Stimulated activated CD4-positive, alpha-beta T cell treated with anti-CD3 and anti-CD28 coated beads, Interleukin-1b, Interleukin-23, amount 100 ng/mL, for 24 hours (primary cell): Measurements from ENCODE around the gene ZBTB8A.

ENCODE experiments used
- DNase-seq, 4 experiments: peaks; one replicate each; pipeline ENCODE4 v3.0.0-alpha.2; 2020; ENCODE audit warnings: low read depth in 4 of 4, low spot score in 1 of 4

ZBTB8A gene

GRCh38 chr1:32651461-32652073 lies 112.3 kb downstream of the ZBTB8A start:
- peak in 2 of 4 experiments; percentile 17 to 24 for DNase-seq

DNA sequence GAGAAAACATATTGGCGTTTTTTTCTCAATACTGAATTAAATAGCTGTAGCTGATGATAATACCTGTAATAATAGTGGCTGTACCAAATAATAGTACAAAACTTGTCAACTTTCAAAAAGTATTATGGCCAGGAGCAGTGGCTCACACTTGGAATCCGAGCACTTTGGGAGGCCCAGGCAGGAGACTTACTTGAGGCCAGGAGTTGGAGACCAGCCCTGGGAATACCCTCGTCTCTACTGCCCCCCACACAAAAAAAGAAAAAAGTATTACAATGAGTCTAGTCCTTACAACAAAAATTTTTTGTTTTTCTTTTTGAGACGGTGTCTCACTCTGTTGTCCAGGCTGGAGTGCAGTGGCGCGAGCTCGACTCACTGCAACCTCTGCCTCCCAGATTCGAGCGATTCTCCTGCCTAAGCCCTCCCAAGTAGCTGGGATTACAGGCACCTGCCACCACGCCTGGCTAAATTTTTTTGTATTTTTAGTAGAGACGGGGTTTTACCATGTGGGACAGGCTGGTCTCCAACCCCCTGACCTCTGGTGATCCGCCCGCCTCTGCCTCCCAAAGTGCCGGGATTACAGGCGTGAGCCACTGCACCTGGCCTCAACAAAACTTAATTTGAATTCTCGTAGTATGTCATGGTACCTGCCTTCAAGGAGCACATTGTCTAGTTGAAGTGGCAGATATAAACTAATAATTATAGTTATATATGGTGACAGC lies 113.2 kb downstream of the ZBTB8A start:
- no peak for DNase-seq
